Astrocyte (in vitro differentiated cells and primary cell): ENCODE data around the gene DNAH6. TPM values are rescaled to one million over a fixed set of nuclear protein-coding genes. Genes with fewer than 3 reads are reported as not detected.

ENCODE experiments used
- DNase-seq: peaks from one replicate; pipeline ENCODE4 v3.0.0-alpha.2; 2010; ENCODE audit warnings: low read depth
- FAIRE-seq: peaks from 2 replicates; lab custom pipeline; 2011; peaks lifted over from hg19 to GRCh38; lab: Jason Lieb, UNC
- H2AFZ ChIP-seq: 2 replicates; pipeline ENCODE4 v1.6.0; 2012; ENCODE audit warnings: low read depth, low read length, inconsistent platforms
- H3K27ac ChIP-seq: 2 replicates; pipeline ENCODE4 v1.5.1; 2011; ENCODE audit warnings: low read depth, low read length, inconsistent platforms
- H3K27me3 ChIP-seq: 2 replicates; pipeline ENCODE4 v1.6.0; 2011; ENCODE audit warnings: low read length, inconsistent platforms; ENCODE audit not compliant: insufficient read depth
- H3K36me3 ChIP-seq: 2 replicates; pipeline ENCODE4 v1.5.1; 2011; ENCODE audit warnings: low read length, inconsistent platforms; ENCODE audit not compliant: insufficient read depth
- H3K4me1 ChIP-seq: 2 replicates; pipeline ENCODE4 v1.5.1; 2011; ENCODE audit warnings: low read length, inconsistent platforms; ENCODE audit not compliant: insufficient read depth
- H3K4me2 ChIP-seq: 2 replicates; pipeline ENCODE4 v1.6.0; 2012; ENCODE audit warnings: low read length, inconsistent platforms
- H3K4me3 ChIP-seq: 2 replicates; pipeline ENCODE4 v1.5.1; 2011; ENCODE audit warnings: low read depth, mild to moderate bottlenecking, low read length, inconsistent platforms; ENCODE audit not compliant: insufficient read depth
- H3K79me2 ChIP-seq: 2 replicates; pipeline ENCODE4 v1.6.0; 2012; ENCODE audit warnings: mild to moderate bottlenecking, low read length, inconsistent platforms; ENCODE audit not compliant: insufficient read depth
- H3K9ac ChIP-seq: 2 replicates; pipeline ENCODE4 v1.6.0; 2012; ENCODE audit warnings: mild to moderate bottlenecking, low read length, inconsistent platforms
- H3K9me3 ChIP-seq: 2 replicates; pipeline ENCODE4 v1.5.1; 2012; ENCODE audit warnings: low read depth, mild to moderate bottlenecking, low read length, inconsistent platforms; ENCODE audit not compliant: insufficient read depth
- H4K20me1 ChIP-seq: 2 replicates; pipeline ENCODE4 v1.6.0; 2012; ENCODE audit warnings: low read length, inconsistent platforms; ENCODE audit not compliant: insufficient read depth
- H3K27ac Mint-ChIP-seq: one replicate; pipeline ENCODE4 v1.8.0; 2021; ENCODE audit warnings: mild to moderate bottlenecking, mixed read lengths; ENCODE audit not compliant: unreplicated experiment
- H3K27me3 Mint-ChIP-seq: one replicate; pipeline ENCODE4 v1.8.0; 2021; ENCODE audit warnings: low read depth, mixed read lengths; ENCODE audit not compliant: unreplicated experiment
- H3K36me3 Mint-ChIP-seq: one replicate; pipeline ENCODE4 v1.8.0; 2021; ENCODE audit warnings: low read depth, mixed read lengths; ENCODE audit not compliant: unreplicated experiment
- H3K4me1 Mint-ChIP-seq: one replicate; pipeline ENCODE4 v1.8.0; 2021; ENCODE audit warnings: low read depth, mixed read lengths; ENCODE audit not compliant: unreplicated experiment
- H3K4me3 Mint-ChIP-seq: one replicate; pipeline ENCODE4 v1.8.0; 2021; ENCODE audit warnings: mild to moderate bottlenecking, moderate library complexity, mixed read lengths; ENCODE audit not compliant: unreplicated experiment
- H3K9me3 Mint-ChIP-seq: one replicate; pipeline ENCODE4 v1.8.0; 2021; ENCODE audit warnings: mild to moderate bottlenecking, mixed read lengths; ENCODE audit not compliant: unreplicated experiment
- EZH2 ChIP-seq: IDR thresholded peaks from 2 replicates; pipeline ENCODE4 v1.6.1; 2012; ENCODE audit warnings: mild to moderate bottlenecking, low read length, inconsistent platforms; ENCODE audit not compliant: insufficient read depth
- total RNA-seq: library from RNA; stranded (reverse); gene quantifications from 2 replicates; pipeline ENCODE4 v1.2.1, GENCODE V29; 2021
- TF ChIP-seq, protein P1 (sequence below): IDR thresholded peaks from 2 replicates; pipeline ENCODE4 v1.5.1; 2011; ENCODE audit warnings: low read depth, mild to moderate bottlenecking, inconsistent platforms, low read length, moderate library complexity; ENCODE audit not compliant: insufficient read depth

Gene DNAH6
- total RNA-seq, 1 donor from 2014 or later = 0.20 TPM

DNA sequence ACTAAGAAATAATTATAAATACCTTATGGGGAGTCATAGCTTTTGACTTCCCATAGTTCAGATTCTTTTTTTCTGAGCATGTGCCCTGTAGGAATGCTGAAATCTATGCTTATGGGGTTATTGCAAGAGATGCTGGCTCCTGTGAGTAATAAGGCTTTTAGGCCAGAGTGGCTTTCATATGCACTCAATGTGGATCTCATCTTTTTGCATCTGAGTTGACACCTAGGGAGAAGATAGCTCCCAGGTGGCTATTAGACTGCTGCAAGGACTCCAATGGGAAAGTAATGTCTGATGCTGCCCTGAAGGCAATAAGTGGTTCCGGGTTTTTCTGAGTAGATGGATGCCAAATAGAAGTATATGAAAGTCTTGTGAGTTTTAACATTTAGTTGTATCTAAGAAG lies 21.0 kb downstream of the DNAH6 start:
- H3K9me3 Mint-ChIP-seq = no peaks in the 10 kb centered on the region
- Histone ChIP-seq H4K20me1 (no peaks in the 10 kb centered on the region), H3K4me2 (no peak overlapping the region), H3K27me3 (no peaks in the 10 kb centered on the region), H3K27ac (no peak overlapping the region), H3K9ac (no peak overlapping the region), H3K4me1 (no peaks in the 10 kb centered on the region), H3K79me2 (no peaks in the 10 kb centered on the region), H3K9me3 (no peaks in the 10 kb centered on the region), H3K4me3 (no peak overlapping the region), H2AFZ (no peak overlapping the region), H3K36me3 (no peaks in the 10 kb centered on the region)
- H3K4me3 Mint-ChIP-seq = no peak overlapping the region
- no peak overlapping the region for H3K27ac Mint-ChIP-seq
- H3K27me3 Mint-ChIP-seq = no peaks in the 10 kb centered on the region
- no peaks in the 10 kb centered on the region for H3K4me1 Mint-ChIP-seq
- no peaks in the 10 kb centered on the region for H3K36me3 Mint-ChIP-seq
- no peak for TF ChIP-seq EZH2
- TF ChIP-seq, protein P1, sequence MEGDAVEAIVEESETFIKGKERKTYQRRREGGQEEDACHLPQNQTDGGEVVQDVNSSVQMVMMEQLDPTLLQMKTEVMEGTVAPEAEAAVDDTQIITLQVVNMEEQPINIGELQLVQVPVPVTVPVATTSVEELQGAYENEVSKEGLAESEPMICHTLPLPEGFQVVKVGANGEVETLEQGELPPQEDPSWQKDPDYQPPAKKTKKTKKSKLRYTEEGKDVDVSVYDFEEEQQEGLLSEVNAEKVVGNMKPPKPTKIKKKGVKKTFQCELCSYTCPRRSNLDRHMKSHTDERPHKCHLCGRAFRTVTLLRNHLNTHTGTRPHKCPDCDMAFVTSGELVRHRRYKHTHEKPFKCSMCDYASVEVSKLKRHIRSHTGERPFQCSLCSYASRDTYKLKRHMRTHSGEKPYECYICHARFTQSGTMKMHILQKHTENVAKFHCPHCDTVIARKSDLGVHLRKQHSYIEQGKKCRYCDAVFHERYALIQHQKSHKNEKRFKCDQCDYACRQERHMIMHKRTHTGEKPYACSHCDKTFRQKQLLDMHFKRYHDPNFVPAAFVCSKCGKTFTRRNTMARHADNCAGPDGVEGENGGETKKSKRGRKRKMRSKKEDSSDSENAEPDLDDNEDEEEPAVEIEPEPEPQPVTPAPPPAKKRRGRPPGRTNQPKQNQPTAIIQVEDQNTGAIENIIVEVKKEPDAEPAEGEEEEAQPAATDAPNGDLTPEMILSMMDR = no peak
- FAIRE-seq = no peak
- no peak for DNase-seq

DNA sequence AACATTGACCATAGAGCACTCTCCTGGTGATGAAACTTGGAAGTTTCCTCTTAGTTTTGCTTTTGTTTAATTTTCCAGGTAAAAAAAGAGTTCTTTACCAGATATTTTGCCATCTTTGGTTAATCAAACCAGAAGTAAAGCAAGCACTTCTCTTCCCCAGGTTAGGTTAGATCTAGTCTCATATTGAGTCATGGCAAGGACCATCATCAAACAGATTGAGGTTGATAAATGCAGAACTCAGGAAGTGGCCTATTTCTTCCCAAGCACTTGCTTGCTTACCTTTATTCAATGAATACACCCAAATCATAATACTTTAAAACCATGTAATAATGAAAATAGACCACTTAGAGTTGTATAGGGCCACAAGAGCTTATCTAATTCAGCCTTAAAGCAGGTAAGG lies 23.4 kb downstream of the DNAH6 start:
- Mint-ChIP-seq H3K4me1 (no peaks in the 10 kb centered on the region), H3K27me3 (no peaks in the 10 kb centered on the region), H3K36me3 (no peaks in the 10 kb centered on the region), H3K4me3 (no peak overlapping the region), H3K9me3 (no peaks in the 10 kb centered on the region), H3K27ac (no peak overlapping the region)
- no peak overlapping the region for H3K9ac ChIP-seq
- no peaks in the 10 kb centered on the region for H3K27me3 ChIP-seq
- H3K4me2 ChIP-seq = no peak overlapping the region
- no peaks in the 10 kb centered on the region for H3K9me3 ChIP-seq
- no peaks in the 10 kb centered on the region for H3K79me2 ChIP-seq
- TF ChIP-seq, protein P1 = no peak
- no peak for TF ChIP-seq EZH2
- no peak for FAIRE-seq
- H4K20me1 ChIP-seq = no peaks in the 10 kb centered on the region
- H3K4me3 ChIP-seq = no peak overlapping the region
- H3K4me1 ChIP-seq = no peaks in the 10 kb centered on the region
- no peak overlapping the region for H3K27ac ChIP-seq
- DNase-seq = no peak
- H3K36me3 ChIP-seq = no peaks in the 10 kb centered on the region
- no peak overlapping the region for H2AFZ ChIP-seq

DNA sequence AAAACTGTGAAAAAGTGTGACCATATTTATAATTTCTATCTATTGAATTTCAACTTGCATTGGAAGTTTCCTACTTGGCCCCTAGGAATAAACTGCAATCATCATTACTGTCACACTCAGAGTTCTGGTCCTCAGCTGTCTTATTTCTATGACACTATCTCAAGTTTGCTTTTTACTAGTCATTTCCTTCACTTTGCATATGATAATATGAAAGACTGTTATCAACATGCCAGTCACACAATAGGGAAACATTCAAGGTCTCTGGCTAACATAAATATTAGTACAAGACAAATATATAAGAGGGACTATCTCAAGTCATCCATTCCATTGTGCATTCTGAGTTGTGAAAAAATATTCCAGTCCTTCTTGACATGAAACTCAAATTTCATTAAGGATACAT lies 28.7 kb downstream of the DNAH6 start:
- Mint-ChIP-seq H3K4me3 (no peak overlapping the region), H3K36me3 (no peaks in the 10 kb centered on the region), H3K27ac (no peak overlapping the region), H3K4me1 (no peaks in the 10 kb centered on the region), H3K27me3 (no peaks in the 10 kb centered on the region), H3K9me3 (no peaks in the 10 kb centered on the region)
- Histone ChIP-seq H3K4me3 (no peak overlapping the region), H3K9ac (no peak overlapping the region), H3K79me2 (no peaks in the 10 kb centered on the region), H3K4me1 (no peaks in the 10 kb centered on the region), H2AFZ (no peak overlapping the region), H3K4me2 (no peak overlapping the region), H3K27me3 (no peaks in the 10 kb centered on the region), H3K36me3 (no peaks in the 10 kb centered on the region), H3K9me3 (no peaks in the 10 kb centered on the region), H3K27ac (no peak overlapping the region), H4K20me1 (no peaks in the 10 kb centered on the region)
- FAIRE-seq (no peak), DNase-seq (no peak)
- TF ChIP-seq, protein P1 = no peak
- no peak for TF ChIP-seq EZH2
